K562 (cell line): ENCODE data around the gene SV2C. TPM values are rescaled to one million over a fixed set of nuclear protein-coding genes. Genes with fewer than 3 reads are reported as not detected.
A peak's percentile ranks its signal among the peaks of the same experiment; 100 is the strongest.

Source experiments
- ATAC-seq: fragments of 200-7000 bp; cut with Tn5 transposase; 3 replicates; pipeline ENCODE4 v1.9.1; 2020; ENCODE audit warnings: moderate library complexity
- BruUV-seq: library from RNA; stranded (reverse); fragments of 400-500 nt; replicated peaks from 2 replicates; lab custom pipeline; 2021; lab: Mats Ljungman, UMichigan
- CTCF ChIA-PET: fragments of 300-600 bp; formaldehyde crosslinking; extraction: SDS; loops from one replicate; lab custom pipeline; 2021; ENCODE audit warnings: low intra/inter-chr PET ratio; lab: Yijun Ruan, JAX
- POLR2A ChIA-PET: fragments of 300-600, 350-650 bp; sonication (Branson Sonifier 250); formaldehyde crosslinking; extraction: SDS; loops from one replicate; lab custom pipeline; 2021; ENCODE audit warnings: antibody characterized with exemption, inconsistent platforms; lab: Yijun Ruan, JAX
- DNase-seq, 4 experiments: peaks; one replicate each; pipeline versions ENCODE4 v3.0.0 to v3.0.0-alpha.2; 2011 to 2018; ENCODE audit warnings: low spot score in 3 of 4, mixed read lengths in 3 of 4; ENCODE audit errors: extremely low read depth in 1 of 4
- FAIRE-seq: peaks from 2 replicates; lab custom pipeline; 2011; peaks lifted over from hg19 to GRCh38; lab: Jason Lieb, UNC
- H2AFZ ChIP-seq: 2 replicates; pipeline ENCODE4 v1.6.0; 2011; ENCODE audit warnings: low read depth, low read length, control low read depth, inconsistent platforms
- H3K27ac ChIP-seq: fragments of 200-600 bp; 3 replicates; pipeline ENCODE4 v1.8.0; 2011; ENCODE audit warnings: low read depth, mild to moderate bottlenecking, control low read depth, inconsistent platforms, low read length, moderate library complexity, mixed read lengths; ENCODE audit errors: extremely low read depth
- H3K27me3 ChIP-seq, 2 experiments: fragments of 300-600 bp in 1 of 2; 2 replicates in 1 of 2; 3 replicates in 1 of 2; pipeline versions ENCODE4 v1.6.0 to v1.8.0; 2011; ENCODE audit warnings: inconsistent platforms in 2 of 2, low read length in 2 of 2, mild to moderate bottlenecking in 1 of 2, mixed read lengths in 1 of 2, moderate library complexity in 1 of 2; ENCODE audit not compliant: control insufficient read depth in 2 of 2, insufficient read depth in 2 of 2
- H3K36me3 ChIP-seq: fragments of 300-600 bp; 3 replicates; pipeline ENCODE4 v1.8.0; 2011; ENCODE audit warnings: mild to moderate bottlenecking, low read length, inconsistent platforms; ENCODE audit not compliant: control insufficient read depth, insufficient read depth
- H3K4me1 ChIP-seq, 2 experiments: fragments of 200-600 bp in 1 of 2; replicated peaks in 1 of 2; 2 replicates in 1 of 2; 3 replicates in 1 of 2; pipeline versions ENCODE4 v1.5.1 to v1.8.0; 2011; ENCODE audit warnings: inconsistent platforms in 2 of 2, low read length in 2 of 2, mild to moderate bottlenecking in 1 of 2, mixed read lengths in 1 of 2, moderate library complexity in 1 of 2; ENCODE audit not compliant: control insufficient read depth in 2 of 2, insufficient read depth in 2 of 2
- H3K4me2 ChIP-seq: 2 replicates; pipeline ENCODE4 v1.6.1; 2011; ENCODE audit warnings: low read length, control low read depth, inconsistent platforms, mixed read lengths; ENCODE audit not compliant: insufficient read depth
- H3K4me3 ChIP-seq: fragments of 200-600 bp; sonication (generic), shearing (Covaris generic); 2 replicates; pipeline ENCODE4 v1.5.1; 2016; ENCODE audit warnings: control low read depth, inconsistent platforms
- H3K79me2 ChIP-seq: fragments of 200-600 bp; 3 replicates; pipeline ENCODE4 v1.8.0; 2011; ENCODE audit warnings: low read length, inconsistent platforms; ENCODE audit not compliant: control insufficient read depth, insufficient read depth
- H3K9ac ChIP-seq, 2 experiments: 2 replicates each; pipeline versions ENCODE4 v1.6.0 to v1.6.1; 2011; ENCODE audit warnings: low read depth in 2 of 2, low read length in 2 of 2, control low read depth in 1 of 2, inconsistent platforms in 1 of 2, mild to moderate bottlenecking in 1 of 2, mixed read lengths in 1 of 2; ENCODE audit not compliant: insufficient read depth in 1 of 2
- H3K9me1 ChIP-seq: one replicate; pipeline ENCODE4 v1.6.0; 2011; ENCODE audit warnings: inconsistent platforms, mild to moderate bottlenecking, low read length, moderate library complexity; ENCODE audit not compliant: control insufficient read depth, insufficient read depth
- H3K9me3 ChIP-seq: replicated peaks from 2 replicates; pipeline ENCODE4 v1.5.1; 2011; ENCODE audit warnings: low read depth, low read length, inconsistent platforms; ENCODE audit not compliant: control insufficient read depth, insufficient read depth
- H4K20me1 ChIP-seq: replicated peaks from 2 replicates; pipeline ENCODE4 v1.6.1; 2011; ENCODE audit warnings: low read length, inconsistent platforms, mixed read lengths; ENCODE audit not compliant: control insufficient read depth, insufficient read depth
- CBFB ChIP-seq: sonication (generic); formaldehyde crosslinking; IDR thresholded peaks from 2 replicates; pipeline ENCODE4 v1.4.0; 2020; ENCODE audit warnings: mild to moderate bottlenecking, missing genetic modification reagents
- ESRRA ChIP-seq: fragments of 450-650 bp; IDR thresholded peaks from 2 replicates; pipeline ENCODE4 v1.6.1; 2014; ENCODE audit warnings: low read depth, mild to moderate bottlenecking, moderate library complexity, borderline replicate concordance
- JUND ChIP-seq, 2 experiments: IDR thresholded peaks; 2 replicates in 1 of 2; 3 replicates in 1 of 2; pipeline ENCODE4 v1.6.1; 2011; ENCODE audit warnings: borderline replicate concordance in 2 of 2, low read depth in 2 of 2, low read length in 2 of 2, improper control_type of control experiment in 1 of 2, missing biosample characterization in 1 of 2, missing genetic modification characterization in 1 of 2, missing genetic modification reagents in 1 of 2
- MAZ ChIP-seq, 2 experiments: fragments of 450-650 bp in 1 of 2; sonication (generic) in 1 of 2; formaldehyde crosslinking; IDR thresholded peaks in 1 of 2; conservative IDR thresholded peaks in 1 of 2; 2 replicates each; pipeline versions ENCODE4 v1.4.0 to v1.5.0; 2020; ENCODE audit warnings: mild to moderate bottlenecking in 1 of 2, missing genetic modification reagents in 1 of 2
- NFIC ChIP-seq: fragments of 450-650 bp; IDR thresholded peaks from 2 replicates; pipeline ENCODE4 v1.6.1; 2017; ENCODE audit warnings: mild to moderate bottlenecking, inconsistent platforms
- RAD21 ChIP-seq, 2 experiments: fragments of 250-450 bp in 1 of 2; fragments of 450-650 bp in 1 of 2; sonication (Bioruptor Pico) in 1 of 2; formaldehyde crosslinking in 1 of 2; IDR thresholded peaks in 1 of 2; conservative IDR thresholded peaks in 1 of 2; 2 replicates each; pipeline versions ENCODE4 v1.4.0 to v1.8.0; 2020 to 2022; ENCODE audit warnings: mild to moderate bottlenecking in 2 of 2, moderate library complexity in 1 of 2
- ZNF23 ChIP-seq: fragments of 250-450 bp; sonication (Bioruptor Pico); IDR thresholded peaks from 2 replicates; pipeline ENCODE4 v1.4.0; 2020; ENCODE audit warnings: mild to moderate bottlenecking
- WGBS: fragments of 100-300 bp; shearing (Covaris generic); methylation state at CpG from one replicate; pipeline ENCODE4 v1.1.6; 2016; ENCODE audit warnings: low coverage, mixed read lengths; ENCODE audit not compliant: insufficient coverage; ENCODE audit errors: missing lambda C conversion rate; 5-methylcytosine and 5-hydroxymethylcytosine counted together
- in situ Hi-C: fragments of 300-500 bp; cut with MboI; formaldehyde crosslinking; loops from 4 replicates; pipeline ENCODE4 v1.15.0; 2018; ENCODE audit warnings: inconsistent platforms, mixed read lengths
- intact Hi-C: fragments of 100-400 bp; cut with micrococcal nuclease; formaldehyde crosslinking; loops from 2 replicates; pipeline ENCODE4 v1.14.2; 2022
- polyA plus RNA-seq, 8 experiments: library from polyadenylated mRNA; depleted of rRNA in 4 of 8; stranded (reverse) in 5 of 8; unstranded in 3 of 8; fragments of >200 nt; fragmentation: Nextera tagmentation in 2 of 8; fragmentation: Illumina TruSeq in 1 of 8; extraction: Ambion mirVana in 2 of 8; extraction: Trizol in 1 of 8; gene quantifications; 2 replicates each; pipeline versions ENCODE4 v1.2.1 to v1.2.3, GENCODE V29; 2011 to 2014; ENCODE audit warnings: inconsistent platforms in 1 of 8, missing spikeins in 1 of 8
- total RNA-seq, 7 experiments: library from RNA; depleted of rRNA in 6 of 7; stranded (reverse); fragments of >200 nt in 6 of 7; fragmentation: Illumina TruSeq in 2 of 7; extraction: Trizol in 2 of 7; gene quantifications; 2 replicates each; pipeline versions ENCODE4 v1.2.1 to v1.2.3, GENCODE V29; 2011 to 2021; ENCODE audit warnings: low replicate concordance in 1 of 7
- TF ChIP-seq, protein P1 (sequence below): sonication (generic); formaldehyde crosslinking; IDR thresholded peaks from 2 replicates; pipeline ENCODE4 v1.8.1; 2022; ENCODE audit warnings: missing genetic modification reagents
- TF ChIP-seq, protein P2 (sequence below), 2 experiments: fragments of 450-650 bp; formaldehyde crosslinking in 1 of 2; IDR thresholded peaks; 2 replicates each; pipeline versions ENCODE4 v1.4.0 to v1.6.1; 2014 to 2020; ENCODE audit warnings: mild to moderate bottlenecking in 2 of 2, borderline replicate concordance in 1 of 2, low read depth in 1 of 2

Gene SV2C
- total and polyA plus RNA-seq, 9 of the 15 experiments (the other 6 are each of a cell fraction or from before 2014, with no cell fraction given), result 0.05 TPM; not detected in 8

DNA sequence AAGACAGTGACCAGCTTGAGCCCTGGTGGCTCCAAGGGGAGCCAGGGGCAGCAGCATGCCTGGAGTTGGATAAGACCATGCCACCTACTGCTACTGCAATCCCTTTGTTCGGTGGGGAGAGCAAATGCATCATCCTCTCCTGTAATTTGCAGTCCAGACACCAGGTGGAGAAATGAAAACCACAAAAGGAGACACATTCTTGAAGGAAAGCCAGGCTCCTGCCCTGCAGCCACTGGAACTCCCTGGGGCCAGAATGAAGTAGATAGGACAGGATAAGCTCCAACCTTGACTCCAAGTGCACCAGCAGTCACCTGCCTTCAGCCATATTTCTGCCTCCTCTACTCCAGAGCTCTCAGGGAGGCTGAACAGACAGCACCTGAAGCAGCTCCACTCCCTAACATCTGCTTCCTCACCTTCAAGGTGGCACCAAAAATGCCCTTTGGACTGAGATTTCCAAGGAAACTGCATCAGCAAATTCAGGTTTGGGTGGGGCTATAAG is 254.8 kb downstream of the SV2C start:
- FAIRE-seq, result peak; percentile 89
- TF ChIP-seq MAZ (CRISPR knock-in tag; conservative IDR thresholded peaks at IDR 0.05 in 1 of 2, IDR thresholded peaks at IDR 0.05 in 1 of 2) (peak in 1 of 2 experiments; percentile 56; a peak in 1 of 4 replicates), JUND (IDR thresholded peaks at IDR 0.05; ENCODE audit: borderline replicate concordance, low read depth, low read length) (no peak), JUND (tag; IDR thresholded peaks at IDR 0.05; ENCODE audit: borderline replicate concordance, low read depth, low read length) (peak; percentile 29; the same call in 1 of the 3 replicates), NFIC (peak; percentile 21; the same call in 1 of the 2 replicates), ESRRA (peak; percentile 55; the same call in 1 of the 2 replicates), RAD21 (CRISPR knock-in tag; conservative IDR thresholded peaks at IDR 0.05 in 1 of 2, IDR thresholded peaks at IDR 0.05 in 1 of 2) (peak; percentile 65 to 79), ZNF23 (no peak), CBFB (CRISPR knock-in tag) (peak; percentile 78; the same call in 1 of the 2 replicates)
- TF ChIP-seq, protein P1, sequence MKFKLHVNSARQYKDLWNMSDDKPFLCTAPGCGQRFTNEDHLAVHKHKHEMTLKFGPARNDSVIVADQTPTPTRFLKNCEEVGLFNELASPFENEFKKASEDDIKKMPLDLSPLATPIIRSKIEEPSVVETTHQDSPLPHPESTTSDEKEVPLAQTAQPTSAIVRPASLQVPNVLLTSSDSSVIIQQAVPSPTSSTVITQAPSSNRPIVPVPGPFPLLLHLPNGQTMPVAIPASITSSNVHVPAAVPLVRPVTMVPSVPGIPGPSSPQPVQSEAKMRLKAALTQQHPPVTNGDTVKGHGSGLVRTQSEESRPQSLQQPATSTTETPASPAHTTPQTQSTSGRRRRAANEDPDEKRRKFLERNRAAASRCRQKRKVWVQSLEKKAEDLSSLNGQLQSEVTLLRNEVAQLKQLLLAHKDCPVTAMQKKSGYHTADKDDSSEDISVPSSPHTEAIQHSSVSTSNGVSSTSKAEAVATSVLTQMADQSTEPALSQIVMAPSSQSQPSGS (CRISPR knock-in tag), result no peak
- TF ChIP-seq, protein P2, sequence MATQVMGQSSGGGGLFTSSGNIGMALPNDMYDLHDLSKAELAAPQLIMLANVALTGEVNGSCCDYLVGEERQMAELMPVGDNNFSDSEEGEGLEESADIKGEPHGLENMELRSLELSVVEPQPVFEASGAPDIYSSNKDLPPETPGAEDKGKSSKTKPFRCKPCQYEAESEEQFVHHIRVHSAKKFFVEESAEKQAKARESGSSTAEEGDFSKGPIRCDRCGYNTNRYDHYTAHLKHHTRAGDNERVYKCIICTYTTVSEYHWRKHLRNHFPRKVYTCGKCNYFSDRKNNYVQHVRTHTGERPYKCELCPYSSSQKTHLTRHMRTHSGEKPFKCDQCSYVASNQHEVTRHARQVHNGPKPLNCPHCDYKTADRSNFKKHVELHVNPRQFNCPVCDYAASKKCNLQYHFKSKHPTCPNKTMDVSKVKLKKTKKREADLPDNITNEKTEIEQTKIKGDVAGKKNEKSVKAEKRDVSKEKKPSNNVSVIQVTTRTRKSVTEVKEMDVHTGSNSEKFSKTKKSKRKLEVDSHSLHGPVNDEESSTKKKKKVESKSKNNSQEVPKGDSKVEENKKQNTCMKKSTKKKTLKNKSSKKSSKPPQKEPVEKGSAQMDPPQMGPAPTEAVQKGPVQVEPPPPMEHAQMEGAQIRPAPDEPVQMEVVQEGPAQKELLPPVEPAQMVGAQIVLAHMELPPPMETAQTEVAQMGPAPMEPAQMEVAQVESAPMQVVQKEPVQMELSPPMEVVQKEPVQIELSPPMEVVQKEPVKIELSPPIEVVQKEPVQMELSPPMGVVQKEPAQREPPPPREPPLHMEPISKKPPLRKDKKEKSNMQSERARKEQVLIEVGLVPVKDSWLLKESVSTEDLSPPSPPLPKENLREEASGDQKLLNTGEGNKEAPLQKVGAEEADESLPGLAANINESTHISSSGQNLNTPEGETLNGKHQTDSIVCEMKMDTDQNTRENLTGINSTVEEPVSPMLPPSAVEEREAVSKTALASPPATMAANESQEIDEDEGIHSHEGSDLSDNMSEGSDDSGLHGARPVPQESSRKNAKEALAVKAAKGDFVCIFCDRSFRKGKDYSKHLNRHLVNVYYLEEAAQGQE (IDR thresholded peaks at IDR 0.05; ENCODE audit: borderline replicate concordance), result peak; percentile 74; the same call in 1 of the 2 replicates
- TF ChIP-seq, protein P2 (CRISPR knock-in tag; IDR thresholded peaks at IDR 0.05; ENCODE audit: low read depth), result no peak

More for the DNA sequence above, 254.8 kb downstream of the SV2C start:
- no peak overlapping the region for H2AFZ ChIP-seq
- H3K27ac ChIP-seq, result no peak overlapping the region
- in situ Hi-C loops, result no loop called here
- no peak overlapping the region for H3K4me2 ChIP-seq
- ChIA-PET CTCF (interaction anchor here (1.1 to 1.4 kb wide), 2 partner anchors 65 to 245 kb away, joined by 3 to 10 read pairs; partner anchors contain the start of gene IQGAP2), POLR2A (no interaction called here)
- 10% methylated on average over 1 of the region's 1 CpG for WGBS
- H3K79me2 ChIP-seq, result no peaks in the 10 kb centered on the region
- H3K9me3 ChIP-seq, result no peaks in the 10 kb centered on the region
- peaks cover 2 to 9% of the 10 kb centered on the region in 2 experiments; a peak in 3 of 5 replicates for H3K4me1 ChIP-seq
- no peaks in the 10 kb centered on the region for H3K36me3 ChIP-seq
- no peaks in the 10 kb centered on the region for H3K27me3 ChIP-seq
- H3K4me3 ChIP-seq, result no peak overlapping the region
- H4K20me1 ChIP-seq, result no peaks in the 10 kb centered on the region
- no peaks in the 10 kb centered on the region for H3K9me1 ChIP-seq
- peak; percentile 90 for ATAC-seq
- H3K9ac ChIP-seq, result no peak overlapping the region
- peak; percentile 61 to 79 (median 68) for DNase-seq
- BruUV-seq, result no TSS peak
- intact Hi-C loops, result loop anchor here (2.0 to 5.0 kb wide), 2 partner anchors 65 to 204 kb away; partner anchors contain the start of gene IQGAP2
